ENCODE data around the gene PALLD. TPM values are rescaled to one million over a fixed set of nuclear protein-coding genes. Genes with fewer than 3 reads are reported as not detected.

PALLD gene
- total RNA-seq, 2 donors from 2014 or later, result 72.1 to 195 TPM

- no peak overlapping the region for H3K4me3 ChIP-seq
- no peaks in the 10 kb centered on the region for H3K27me3 ChIP-seq
- H3K36me3 ChIP-seq, result no peaks in the 10 kb centered on the region
- no peaks in the 10 kb centered on the region for H3K4me1 ChIP-seq
- H3K27ac ChIP-seq, result no peak overlapping the region
- intact Hi-C loops (cut with DNase I), result no loop called here
- DNase-seq, result no peak
- no peak for TF ChIP-seq CTCF (IDR thresholded peaks at IDR 0.05)
- H3K9ac ChIP-seq (ENCODE audit: low read depth in 2 of 2, low read length in 2 of 2), result no peak overlapping the region
- H3K9me3 ChIP-seq, result no peaks in the 10 kb centered on the region
Measured at GRCh38 chr4:168841672-168842019, 344.8 kb downstream of the PALLD start.

- DNase-seq, result no peak
- intact Hi-C loops (cut with DNase I), result no loop called here
- Histone ChIP-seq H3K4me3 (no peak overlapping the region), H3K9me3 (no peaks in the 10 kb centered on the region), H3K36me3 (no peaks in the 10 kb centered on the region), H3K27ac (no peak overlapping the region), H3K4me1 (no peaks in the 10 kb centered on the region), H3K27me3 (no peaks in the 10 kb centered on the region), H3K9ac (ENCODE audit: low read depth in 2 of 2, low read length in 2 of 2) (no peak overlapping the region)
- no peak for TF ChIP-seq CTCF (IDR thresholded peaks at IDR 0.05)
Measured at GRCh38 chr4:168842186-168842585, 345.3 kb downstream of the PALLD start.

GRCh38 chr4:168843635-168844034 is 346.8 kb downstream of the PALLD start:
- Histone ChIP-seq H3K4me3 (no peak overlapping the region), H3K27ac (no peak overlapping the region), H3K36me3 (no peaks in the 10 kb centered on the region), H3K4me1 (no peaks in the 10 kb centered on the region), H3K27me3 (no peaks in the 10 kb centered on the region), H3K9ac (ENCODE audit: low read depth in 2 of 2, low read length in 2 of 2) (no peak overlapping the region), H3K9me3 (no peaks in the 10 kb centered on the region)
- no peak for TF ChIP-seq CTCF (IDR thresholded peaks at IDR 0.05)
- no peak for DNase-seq
- intact Hi-C loops (cut with DNase I), result no loop called here

- no peak overlapping the region for H3K27ac ChIP-seq
- no peaks in the 10 kb centered on the region for H3K36me3 ChIP-seq
- H3K27me3 ChIP-seq, result no peaks in the 10 kb centered on the region
- no peak overlapping the region for H3K4me3 ChIP-seq
- no peaks in the 10 kb centered on the region for H3K4me1 ChIP-seq
- intact Hi-C loops (cut with DNase I), result no loop called here
- no peak for TF ChIP-seq CTCF (IDR thresholded peaks at IDR 0.05)
- no peak for DNase-seq
- no peaks in the 10 kb centered on the region for H3K9me3 ChIP-seq
- no peak overlapping the region for H3K9ac ChIP-seq (ENCODE audit: low read depth in 2 of 2, low read length in 2 of 2)
Measured at GRCh38 chr4:168844353-168845049, 347.6 kb downstream of the PALLD start.

GRCh38 chr4:168845897-168846296 is 349.0 kb downstream of the PALLD start:
- Histone ChIP-seq H3K27me3 (no peaks in the 10 kb centered on the region), H3K9ac (ENCODE audit: low read depth in 2 of 2, low read length in 2 of 2) (no peak overlapping the region), H3K27ac (no peak overlapping the region), H3K4me3 (no peak overlapping the region), H3K36me3 (no peaks in the 10 kb centered on the region), H3K9me3 (no peaks in the 10 kb centered on the region), H3K4me1 (no peaks in the 10 kb centered on the region)
- DNase-seq, result no peak
- TF ChIP-seq CTCF (IDR thresholded peaks at IDR 0.05), result no peak
- intact Hi-C loops (cut with DNase I), result no loop called here

Data from colonic mucosa (tissue), 4 donors.